ENCODE measurements around the gene ATRNL1.

ATRNL1 gene

GRCh38 chr10:115660391-115660790, 567.2 kb downstream of the ATRNL1 start:
- TF ChIP-seq, protein P1, sequence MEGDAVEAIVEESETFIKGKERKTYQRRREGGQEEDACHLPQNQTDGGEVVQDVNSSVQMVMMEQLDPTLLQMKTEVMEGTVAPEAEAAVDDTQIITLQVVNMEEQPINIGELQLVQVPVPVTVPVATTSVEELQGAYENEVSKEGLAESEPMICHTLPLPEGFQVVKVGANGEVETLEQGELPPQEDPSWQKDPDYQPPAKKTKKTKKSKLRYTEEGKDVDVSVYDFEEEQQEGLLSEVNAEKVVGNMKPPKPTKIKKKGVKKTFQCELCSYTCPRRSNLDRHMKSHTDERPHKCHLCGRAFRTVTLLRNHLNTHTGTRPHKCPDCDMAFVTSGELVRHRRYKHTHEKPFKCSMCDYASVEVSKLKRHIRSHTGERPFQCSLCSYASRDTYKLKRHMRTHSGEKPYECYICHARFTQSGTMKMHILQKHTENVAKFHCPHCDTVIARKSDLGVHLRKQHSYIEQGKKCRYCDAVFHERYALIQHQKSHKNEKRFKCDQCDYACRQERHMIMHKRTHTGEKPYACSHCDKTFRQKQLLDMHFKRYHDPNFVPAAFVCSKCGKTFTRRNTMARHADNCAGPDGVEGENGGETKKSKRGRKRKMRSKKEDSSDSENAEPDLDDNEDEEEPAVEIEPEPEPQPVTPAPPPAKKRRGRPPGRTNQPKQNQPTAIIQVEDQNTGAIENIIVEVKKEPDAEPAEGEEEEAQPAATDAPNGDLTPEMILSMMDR (IDR thresholded peaks at IDR 0.05) = no peak

DNA sequence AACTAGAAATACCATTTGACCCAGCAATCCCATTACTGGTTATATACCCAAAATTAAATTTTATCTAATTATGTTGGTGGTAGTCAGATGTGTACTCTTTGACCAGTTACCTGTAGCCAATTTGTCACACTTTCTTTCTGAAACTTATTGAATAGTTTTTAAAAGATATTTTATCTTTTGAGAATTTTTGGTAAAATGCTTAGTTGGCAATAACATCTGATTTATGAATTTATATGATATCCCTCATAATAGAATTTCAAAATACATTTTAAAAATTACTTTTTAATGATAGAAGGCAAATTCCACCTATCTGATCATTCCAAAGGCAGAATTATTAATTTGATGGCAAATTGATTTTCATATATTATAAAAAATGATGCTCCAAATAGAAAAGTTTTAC, 569.3 kb downstream of the ATRNL1 start:
- TF ChIP-seq, protein P1 (IDR thresholded peaks at IDR 0.05) = no peak

DNA sequence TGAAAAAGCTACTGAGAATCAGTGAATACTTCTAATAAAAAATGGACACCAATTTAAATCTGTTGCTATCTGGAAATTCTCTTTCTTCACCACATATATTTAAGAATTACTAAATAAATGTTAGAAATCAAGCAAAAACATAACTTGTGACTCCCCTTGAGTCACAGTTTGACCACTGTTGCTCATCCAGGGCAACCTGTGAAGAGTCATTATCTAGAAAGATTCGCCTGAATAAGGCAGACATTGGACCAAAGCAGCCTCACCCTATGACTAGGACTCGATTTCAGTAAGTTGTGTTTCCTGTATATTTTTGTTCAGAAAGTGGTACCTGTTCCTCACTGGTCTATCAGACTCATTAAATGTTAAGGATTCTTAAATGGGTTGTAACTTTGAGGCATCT, 572.4 kb downstream of the ATRNL1 start:
- TF ChIP-seq, protein P1 (IDR thresholded peaks at IDR 0.05) = no peak

GRCh38 chr10:115674496-115674895, 581.3 kb downstream of the ATRNL1 start:
- TF ChIP-seq, protein P1 (IDR thresholded peaks at IDR 0.05) = no peak

GRCh38 chr10:115696747-115697146, 603.6 kb downstream of the ATRNL1 start:
- TF ChIP-seq, protein P1 (IDR thresholded peaks at IDR 0.05) = no peak

DNA sequence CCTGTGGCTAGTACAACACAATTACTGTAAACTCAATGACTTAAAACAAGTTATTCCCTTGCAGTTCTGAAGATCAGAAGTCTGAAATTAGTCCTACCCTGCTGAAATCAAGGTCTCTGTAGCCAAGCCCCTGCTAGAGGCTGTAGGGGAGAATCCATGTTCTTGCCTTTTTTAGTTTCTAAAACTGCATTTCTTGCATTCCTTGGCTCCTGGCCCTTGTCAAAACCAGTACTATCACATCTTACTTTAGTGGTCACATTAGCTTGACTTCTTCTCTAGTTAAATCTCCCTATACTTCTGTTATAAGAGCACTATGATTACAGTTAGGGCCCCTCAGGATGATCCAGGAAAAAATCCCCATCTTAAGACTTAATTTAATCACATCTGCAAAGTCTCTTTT, 612.9 kb downstream of the ATRNL1 start:
- TF ChIP-seq, protein P1 (IDR thresholded peaks at IDR 0.05) = no peak

DNA sequence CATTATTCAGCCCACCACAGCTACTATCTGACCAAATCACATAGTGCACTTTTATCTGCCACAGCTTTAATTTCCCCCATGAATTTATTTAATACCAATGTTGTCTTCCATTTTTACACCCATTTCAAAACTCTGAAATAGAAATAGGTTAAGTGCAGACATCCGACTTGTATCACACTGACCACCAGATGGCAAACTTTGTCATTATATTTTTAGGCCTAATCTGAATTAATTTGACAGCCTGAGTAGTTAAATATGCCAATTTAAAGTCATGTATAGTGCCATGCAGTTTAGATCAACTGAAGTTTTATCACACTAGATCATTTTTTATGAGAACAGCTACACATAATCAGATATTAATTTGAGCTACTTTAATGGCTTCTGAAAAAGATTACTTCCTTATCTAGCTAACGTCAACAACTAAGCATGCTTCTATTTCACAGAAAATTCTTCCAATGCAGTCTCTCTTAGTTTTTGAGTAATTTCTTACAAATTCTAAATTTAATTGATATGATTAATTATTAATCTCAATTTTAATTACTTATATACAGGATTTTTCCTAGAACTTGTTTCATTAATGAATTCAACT, 613.4 kb downstream of the ATRNL1 start:
- TF ChIP-seq, protein P1 (IDR thresholded peaks at IDR 0.05) = peak; percentile 67

DNA sequence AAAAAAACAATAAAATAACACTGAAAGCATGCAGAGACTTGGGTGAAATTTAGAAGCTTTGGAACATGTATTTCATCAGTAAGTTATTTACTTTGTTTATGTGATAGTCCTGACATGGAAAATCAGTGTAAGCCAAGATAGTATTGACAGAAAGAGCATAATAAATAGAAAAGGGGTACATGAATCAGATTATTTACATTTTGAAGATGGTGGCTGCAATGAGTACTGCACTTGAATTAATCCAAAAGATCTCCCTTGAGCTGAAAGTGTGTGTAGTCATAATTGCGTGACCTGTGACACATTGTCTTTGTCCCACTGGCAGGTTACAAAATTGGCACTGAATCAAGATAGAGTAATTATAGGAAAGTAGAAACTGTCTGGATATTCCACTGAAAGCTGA, 617.0 kb downstream of the ATRNL1 start:
- TF ChIP-seq, protein P1 (IDR thresholded peaks at IDR 0.05) = no peak

All from LNCAP (cell line).